ENCODE data around the gene CACTIN. TPM values are rescaled to one million over a fixed set of nuclear protein-coding genes. Genes with fewer than 3 reads are reported as not detected.

The CACTIN gene
- total RNA-seq, 1 experiment from 2014 or later: 33.2 TPM

GRCh38 chr19:3627351-3627723, 747 bp upstream of the CACTIN start:
- CTCF ChIA-PET: no interaction called here
- Histone ChIP-seq H3K79me2 (ENCODE audit: insufficient read depth, low read length) (peaks cover 32% of the 10 kb centered on the region), H3K36me3 (ENCODE audit: control insufficient read depth in 1 of 2, insufficient read depth in 2 of 2, low read length in 2 of 2) (no peaks in the 10 kb centered on the region; a peak in 1 of 4 replicates), H4K20me1 (ENCODE audit: insufficient read depth) (peaks cover 5% of the 10 kb centered on the region; the same call in 1 of the 2 replicates), H3K9ac (ENCODE audit: low read length) (peak overlapping the region; percentile 93; the same call in 1 of the 2 replicates), H3K27me3 (ENCODE audit: insufficient read depth, low read length) (no peaks in the 10 kb centered on the region), H3K27ac (ENCODE audit: low read depth, low read length) (no peak overlapping the region), H3K4me2 (ENCODE audit: low read length) (peak overlapping the region; percentile 99), H2AFZ (ENCODE audit: low read depth, low read length, poor library complexity, severe bottlenecking) (no peak overlapping the region), H3K9me2 (ENCODE audit: insufficient read depth) (no peaks in the 10 kb centered on the region), H3K4me3 (replicated peaks in 1 of 2; ENCODE audit: low read depth in 1 of 2, low read length in 2 of 2) (peak overlapping the region; percentile 11 to 100; a peak in 2 of 4 replicates), H3K4me1 (ENCODE audit: control insufficient read depth in 1 of 2, insufficient read depth in 2 of 2, low read length in 2 of 2) (peaks cover 7 to 21% of the 10 kb centered on the region in 2 experiments; a peak in 3 of 4 replicates), H3K9me3 (ENCODE audit: control insufficient read depth in 1 of 2, insufficient read depth in 1 of 2, low read depth in 1 of 2, low read length in 2 of 2) (no peaks in the 10 kb centered on the region)
- RAD21 ChIA-PET (ENCODE audit: low non-redundant PET in 1 of 2, low total read pairs in 2 of 2, uncharacterized antibody in 2 of 2, unreplicated experiment in 2 of 2): no interaction called here
- TF ChIP-seq, protein P1, sequence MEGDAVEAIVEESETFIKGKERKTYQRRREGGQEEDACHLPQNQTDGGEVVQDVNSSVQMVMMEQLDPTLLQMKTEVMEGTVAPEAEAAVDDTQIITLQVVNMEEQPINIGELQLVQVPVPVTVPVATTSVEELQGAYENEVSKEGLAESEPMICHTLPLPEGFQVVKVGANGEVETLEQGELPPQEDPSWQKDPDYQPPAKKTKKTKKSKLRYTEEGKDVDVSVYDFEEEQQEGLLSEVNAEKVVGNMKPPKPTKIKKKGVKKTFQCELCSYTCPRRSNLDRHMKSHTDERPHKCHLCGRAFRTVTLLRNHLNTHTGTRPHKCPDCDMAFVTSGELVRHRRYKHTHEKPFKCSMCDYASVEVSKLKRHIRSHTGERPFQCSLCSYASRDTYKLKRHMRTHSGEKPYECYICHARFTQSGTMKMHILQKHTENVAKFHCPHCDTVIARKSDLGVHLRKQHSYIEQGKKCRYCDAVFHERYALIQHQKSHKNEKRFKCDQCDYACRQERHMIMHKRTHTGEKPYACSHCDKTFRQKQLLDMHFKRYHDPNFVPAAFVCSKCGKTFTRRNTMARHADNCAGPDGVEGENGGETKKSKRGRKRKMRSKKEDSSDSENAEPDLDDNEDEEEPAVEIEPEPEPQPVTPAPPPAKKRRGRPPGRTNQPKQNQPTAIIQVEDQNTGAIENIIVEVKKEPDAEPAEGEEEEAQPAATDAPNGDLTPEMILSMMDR (IDR thresholded peaks at IDR 0.05 in 2 of 3, conservative IDR thresholded peaks at IDR 0.05 in 1 of 3; ENCODE audit: borderline replicate concordance in 1 of 3, insufficient read depth in 1 of 3, low read depth in 2 of 3, low read length in 2 of 3): no peak
- TF ChIP-seq RAD21 (IDR thresholded peaks at IDR 0.05; ENCODE audit: low read depth) (no peak), SIN3A (IDR thresholded peaks at IDR 0.05; ENCODE audit: low read depth) (no peak), POLR2A (IDR thresholded peaks at IDR 0.05; ENCODE audit: borderline replicate concordance, extremely low read depth, insufficient read depth, insufficient read length) (peak; percentile 10)
- no peak for ATAC-seq
- POLR2A ChIA-PET: interaction anchor here (1.0 kb wide), 1 partner anchor 19 kb away, joined by 4 read pairs; no protein-coding TSS in a partner anchor
- DNase-seq (ENCODE audit: low read depth, low spot score): no peak
- intact Hi-C loops (cut with micrococcal nuclease): loop anchor here (5.0 kb wide), 1 partner anchor 80 kb away; no protein-coding TSS in a partner anchor
- BruUV-seq (replicated peaks): no TSS peak

- Histone ChIP-seq H3K9ac (ENCODE audit: low read length) (peak overlapping the region; percentile 93), H4K20me1 (ENCODE audit: insufficient read depth) (peaks cover 5% of the 10 kb centered on the region; the same call in 1 of the 2 replicates), H3K4me3 (replicated peaks in 1 of 2; ENCODE audit: low read depth in 1 of 2, low read length in 2 of 2) (peak overlapping the region; percentile 98 to 100), H3K9me3 (ENCODE audit: control insufficient read depth in 1 of 2, insufficient read depth in 1 of 2, low read depth in 1 of 2, low read length in 2 of 2) (no peaks in the 10 kb centered on the region), H3K4me1 (ENCODE audit: control insufficient read depth in 1 of 2, insufficient read depth in 2 of 2, low read length in 2 of 2) (peaks cover 7 to 21% of the 10 kb centered on the region in 2 experiments; a peak in 3 of 4 replicates), H3K4me2 (ENCODE audit: low read length) (peak overlapping the region; percentile 99), H3K36me3 (ENCODE audit: control insufficient read depth in 1 of 2, insufficient read depth in 2 of 2, low read length in 2 of 2) (0 out of 4 replicates have a peak, but pooled peaks cover 0 to 5% of the 10 kb centered on the region in 2 experiments), H3K27ac (ENCODE audit: low read depth, low read length) (peak overlapping the region; percentile 89), H3K79me2 (ENCODE audit: insufficient read depth, low read length) (peaks cover 32% of the 10 kb centered on the region), H3K27me3 (ENCODE audit: insufficient read depth, low read length) (no peaks in the 10 kb centered on the region), H3K9me2 (ENCODE audit: insufficient read depth) (no peaks in the 10 kb centered on the region), H2AFZ (ENCODE audit: low read depth, low read length, poor library complexity, severe bottlenecking) (no peak overlapping the region)
- ChIA-PET CTCF (no interaction called here), POLR2A (no interaction called here), RAD21 (ENCODE audit: low non-redundant PET in 1 of 2, low total read pairs in 2 of 2, uncharacterized antibody in 2 of 2, unreplicated experiment in 2 of 2) (no interaction called here)
- DNase-seq (ENCODE audit: low read depth, low spot score): no peak
- no peak for TF ChIP-seq CBX3 (IDR thresholded peaks at IDR 0.05; ENCODE audit: low read depth)
- no peak for TF ChIP-seq POLR2AphosphoS5 (IDR thresholded peaks at IDR 0.05; ENCODE audit: low read depth, low read length)
- TF ChIP-seq FOSL1 (IDR thresholded peaks at IDR 0.05; ENCODE audit: low read depth): no peak
- TF ChIP-seq RAD21 (IDR thresholded peaks at IDR 0.05; ENCODE audit: low read depth): no peak
- TF ChIP-seq, protein P2, sequence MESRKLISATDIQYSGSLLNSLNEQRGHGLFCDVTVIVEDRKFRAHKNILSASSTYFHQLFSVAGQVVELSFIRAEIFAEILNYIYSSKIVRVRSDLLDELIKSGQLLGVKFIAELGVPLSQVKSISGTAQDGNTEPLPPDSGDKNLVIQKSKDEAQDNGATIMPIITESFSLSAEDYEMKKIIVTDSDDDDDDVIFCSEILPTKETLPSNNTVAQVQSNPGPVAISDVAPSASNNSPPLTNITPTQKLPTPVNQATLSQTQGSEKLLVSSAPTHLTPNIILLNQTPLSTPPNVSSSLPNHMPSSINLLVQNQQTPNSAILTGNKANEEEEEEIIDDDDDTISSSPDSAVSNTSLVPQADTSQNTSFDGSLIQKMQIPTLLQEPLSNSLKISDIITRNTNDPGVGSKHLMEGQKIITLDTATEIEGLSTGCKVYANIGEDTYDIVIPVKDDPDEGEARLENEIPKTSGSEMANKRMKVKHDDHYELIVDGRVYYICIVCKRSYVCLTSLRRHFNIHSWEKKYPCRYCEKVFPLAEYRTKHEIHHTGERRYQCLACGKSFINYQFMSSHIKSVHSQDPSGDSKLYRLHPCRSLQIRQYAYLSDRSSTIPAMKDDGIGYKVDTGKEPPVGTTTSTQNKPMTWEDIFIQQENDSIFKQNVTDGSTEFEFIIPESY (IDR thresholded peaks at IDR 0.05; ENCODE audit: extremely low read depth, insufficient replicate concordance, low read length): no peak
- TF ChIP-seq ZNF274 (IDR thresholded peaks at IDR 0.05; ENCODE audit: low read depth, low read length): no peak
- no peak for TF ChIP-seq SIN3A (IDR thresholded peaks at IDR 0.05; ENCODE audit: low read depth)
- TF ChIP-seq, protein P3, sequence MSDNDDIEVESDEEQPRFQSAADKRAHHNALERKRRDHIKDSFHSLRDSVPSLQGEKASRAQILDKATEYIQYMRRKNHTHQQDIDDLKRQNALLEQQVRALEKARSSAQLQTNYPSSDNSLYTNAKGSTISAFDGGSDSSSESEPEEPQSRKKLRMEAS (IDR thresholded peaks at IDR 0.05): no peak
- intact Hi-C loops (cut with micrococcal nuclease): loop anchor here (5.0 kb wide), 1 partner anchor 79 kb away; no protein-coding TSS in a partner anchor
- peak; percentile 4 for ATAC-seq
- BruUV-seq (replicated peaks): TSS peak; percentile 41
Observed at GRCh38 chr19:3625996-3626472, 556 bp downstream of the CACTIN start.
